ENCODE results near the gene LMNTD2.

The LMNTD2 gene

GRCh38 chr11:507727-508515 lies 52.6 kb downstream of the LMNTD2 start:
- no peak for TF ChIP-seq CTCF (IDR thresholded peaks at IDR 0.05; ENCODE audit: low read depth, low read length)
- H3K4me3 ChIP-seq (ENCODE audit: low read depth, low read length): peak overlapping the region; percentile 70

- no peak for TF ChIP-seq CTCF (IDR thresholded peaks at IDR 0.05; ENCODE audit: low read depth, low read length)
- H3K4me3 ChIP-seq (ENCODE audit: low read depth, low read length): peak within 1 kb of the TSS; percentile 87
These were observed 53.4 kb downstream of the LMNTD2 start, which contains the start of gene RNH1 for GRCh38 chr11:506995-507726. TSS of gene RNH1 (minus strand) at chr11:507242. CDS start at chr11:502162, 5,080 bp downstream.

GRCh38 chr11:506238-506994 lies 54.1 kb downstream of the LMNTD2 start:
- TF ChIP-seq CTCF (IDR thresholded peaks at IDR 0.05; ENCODE audit: low read depth, low read length): no peak
- H3K4me3 ChIP-seq (ENCODE audit: low read depth, low read length): peak overlapping the region; percentile 87

GRCh38 chr11:504994-505344 lies 55.6 kb downstream of the LMNTD2 start:
- H3K4me3 ChIP-seq (ENCODE audit: low read depth, low read length): peak overlapping the region; percentile 53
- TF ChIP-seq CTCF (IDR thresholded peaks at IDR 0.05; ENCODE audit: low read depth, low read length): no peak

Measured in WI38 (cell line).